HG03103 (cell line): ENCODE measurements around the gene TRIM21.
"Not testable (repeated sequence)": the region's sequence is repeated elsewhere in the genome, so short reads cannot be mapped to it uniquely, and the experiment has no call there.

Experiments used
- ATAC-seq: cut with Tn5 transposase; IDR thresholded peaks from one replicate; pipeline ENCODE4 v1.9.1; 2021; ENCODE audit warnings: low read depth; ENCODE audit not compliant: unreplicated experiment

The TRIM21 gene

GRCh38 chr11:4393209-4393857, at the start of gene TRIM21:
TSS of gene TRIM21 (minus strand) at chr11:4393702. CDS start at chr11:4390409, 3,293 bp downstream.
- peak; percentile 100 for ATAC-seq

- no peak for ATAC-seq
Measured at GRCh38 chr11:4441515-4441914, 48.0 kb upstream of the TRIM21 start.

DNA sequence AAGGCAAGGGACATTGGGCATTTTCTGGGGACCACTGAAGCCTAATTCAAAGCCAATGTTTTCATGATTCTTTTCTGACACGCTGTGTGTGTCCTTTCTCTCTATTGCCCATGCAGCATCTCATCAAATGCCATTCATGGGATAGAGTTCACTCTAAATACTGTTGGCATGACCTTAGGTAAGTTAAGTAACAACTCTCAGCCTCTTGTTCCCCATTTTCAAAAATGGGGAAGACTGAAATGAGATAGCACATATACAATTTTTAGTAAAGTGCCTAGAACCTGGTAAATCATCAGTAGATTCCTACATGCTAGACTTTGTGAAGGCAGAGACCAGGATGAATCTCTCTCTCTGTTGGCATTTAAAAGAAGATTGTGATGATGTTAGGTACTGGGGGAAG, 42.9 kb upstream of the TRIM21 start:
- no peak for ATAC-seq

- no peak for ATAC-seq
Measured at GRCh38 chr11:4433856-4434255, 40.4 kb upstream of the TRIM21 start.

- ATAC-seq: no peak
Measured at GRCh38 chr11:4430051-4430450, 36.5 kb upstream of the TRIM21 start.

DNA sequence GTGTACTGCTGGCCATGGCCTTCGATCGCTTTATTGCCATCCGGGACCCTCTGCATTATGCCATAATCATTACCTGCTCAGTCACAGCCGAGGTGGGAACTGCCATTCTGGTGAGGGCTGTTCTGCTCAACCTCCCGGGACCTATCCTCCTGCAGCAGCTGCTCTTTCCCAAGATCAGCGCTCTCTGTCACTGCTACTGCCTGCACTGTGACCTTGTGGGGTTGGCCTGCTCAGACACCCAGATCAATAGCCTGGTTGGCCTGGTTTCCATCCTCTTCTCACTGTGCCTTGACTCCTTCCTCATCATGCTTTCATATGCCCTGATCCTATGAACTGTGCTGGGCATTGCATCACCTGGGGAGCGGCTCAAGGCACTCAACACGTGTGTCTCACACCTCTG, 24.9 kb upstream of the TRIM21 start:
- no peak for ATAC-seq

GRCh38 chr11:4416816-4417215, 23.3 kb upstream of the TRIM21 start:
- no peak for ATAC-seq

GRCh38 chr11:4416306-4416705, 22.8 kb upstream of the TRIM21 start:
- no peak for ATAC-seq

DNA sequence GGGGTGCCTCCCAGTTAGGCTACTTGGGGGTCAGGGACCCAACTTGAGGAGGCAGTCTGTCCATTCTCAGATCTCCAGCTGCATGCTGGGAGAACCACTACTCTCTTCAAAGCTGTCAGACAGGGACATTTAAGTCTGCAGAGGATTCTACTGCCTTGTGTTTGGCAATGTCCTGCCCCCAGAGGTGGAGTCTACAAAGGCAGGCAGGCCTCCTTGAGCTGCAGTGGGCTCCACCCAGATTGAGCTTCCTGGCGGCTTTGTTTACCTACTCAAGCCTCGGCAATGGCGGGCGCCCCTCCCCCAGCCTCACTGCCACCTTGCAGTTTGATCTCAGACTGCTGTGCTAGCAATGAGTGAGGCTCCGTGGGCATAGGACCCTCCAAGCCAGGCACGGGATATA, 12.7 kb upstream of the TRIM21 start:
- ATAC-seq: not testable (repeated sequence)

- peak; percentile 8 for ATAC-seq
Measured at GRCh38 chr11:4393858-4394223, 339 bp upstream of the TRIM21 start.

DNA sequence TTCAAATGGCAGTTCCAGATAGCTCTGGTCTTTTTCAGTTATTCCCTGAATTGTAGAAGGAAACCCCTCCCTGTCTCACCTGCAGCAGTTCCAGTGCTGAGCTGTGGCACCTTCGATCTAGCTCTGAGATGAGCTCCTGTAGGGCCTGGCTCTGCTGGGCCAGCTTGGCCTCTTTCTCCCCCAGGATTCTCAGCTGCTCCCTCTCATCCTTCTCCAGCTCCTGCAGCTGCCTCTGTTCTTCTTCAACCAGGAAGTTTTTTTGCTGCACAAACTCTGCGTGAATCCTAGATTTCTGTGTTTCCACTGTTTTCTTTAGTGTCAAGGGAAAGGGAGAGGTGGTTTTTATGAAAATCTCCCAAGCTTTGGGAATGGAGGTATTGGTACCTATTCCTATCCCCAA, 5.3 kb downstream of the TRIM21 start:
- no peak for ATAC-seq

- no peak for ATAC-seq
Measured at GRCh38 chr11:4385978-4386740, 7.3 kb downstream of the TRIM21 start.

- ATAC-seq: no peak
Measured at GRCh38 chr11:4381901-4382300, 11.6 kb downstream of the TRIM21 start.

GRCh38 chr11:4375431-4376140, 17.9 kb downstream of the TRIM21 start:
- no peak for ATAC-seq

- no peak for ATAC-seq
Measured at GRCh38 chr11:4370166-4370565, 23.3 kb downstream of the TRIM21 start.

- ATAC-seq: no peak
Measured at GRCh38 chr11:4368286-4368685, 25.2 kb downstream of the TRIM21 start, which contains the start of gene OR52B4. TSS of gene OR52B4 (minus strand) at chr11:4368386. CDS start at chr11:4368295, 91 bp downstream.

GRCh38 chr11:4348142-4348541, 45.4 kb downstream of the TRIM21 start:
- not testable (repeated sequence) for ATAC-seq

DNA sequence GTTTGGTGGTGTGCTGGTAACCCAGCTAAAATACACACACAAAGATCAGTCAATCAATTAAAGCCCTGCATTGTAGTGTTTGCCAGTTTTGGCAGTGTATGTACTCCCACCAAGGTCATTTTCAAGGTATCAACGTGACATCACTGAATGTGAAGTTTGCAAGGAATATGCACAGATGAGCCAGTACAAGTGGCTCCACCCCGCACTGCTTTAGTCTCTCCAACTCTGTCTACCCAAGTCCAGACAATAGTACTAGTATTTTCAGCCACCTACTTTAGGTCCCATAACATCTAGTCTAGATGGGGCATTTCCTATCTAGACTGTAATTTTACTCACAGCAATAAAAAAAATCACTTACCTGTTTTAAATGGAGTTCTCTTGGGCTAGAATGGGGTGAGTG, 48.1 kb downstream of the TRIM21 start:
- ATAC-seq: not testable (repeated sequence)
